ENCODE results near the gene TSPAN18.

Gene TSPAN18

GRCh38 chr11:44973632-44974401, 247.1 kb downstream of the TSPAN18 start:
- no peak for ATAC-seq (replicated peaks)

GRCh38 chr11:44974402-44975000, 247.7 kb downstream of the TSPAN18 start:
- no peak for ATAC-seq (replicated peaks)
- Mint-ChIP-seq H3K27ac (no peak overlapping the region), H3K27me3 (peaks cover 0 to 11% of the 10 kb centered on the region in 2 donors), H3K4me3 (no peak overlapping the region), H3K9me3 (no peaks in the 10 kb centered on the region), H3K36me3 (no peaks in the 10 kb centered on the region), H3K4me1 (peaks cover 2 to 3% of the 10 kb centered on the region in 2 donors)
- DNase-seq: no peak

More at GRCh38 chr11:44973632-44974401, 247.1 kb downstream of the TSPAN18 start:
- H3K36me3 Mint-ChIP-seq: no peaks in the 10 kb centered on the region
- H3K27ac Mint-ChIP-seq: no peak overlapping the region
- peaks cover 0 to 3% of the 10 kb centered on the region in 2 donors for H3K4me1 Mint-ChIP-seq
- no peak for DNase-seq
- no peak overlapping the region for H3K4me3 Mint-ChIP-seq
- peaks cover 0 to 8% of the 10 kb centered on the region in 2 donors for H3K27me3 Mint-ChIP-seq
- no peaks in the 10 kb centered on the region for H3K9me3 Mint-ChIP-seq

GRCh38 chr11:44976576-44976975, 249.8 kb downstream of the TSPAN18 start:
- no peak for DNase-seq
- H3K36me3 Mint-ChIP-seq: no peaks in the 10 kb centered on the region
- ATAC-seq (replicated peaks): no peak
- H3K9me3 Mint-ChIP-seq: no peaks in the 10 kb centered on the region
- no peak overlapping the region for H3K27ac Mint-ChIP-seq
- peaks cover 0 to 15% of the 10 kb centered on the region in 2 donors for H3K27me3 Mint-ChIP-seq
- H3K4me3 Mint-ChIP-seq: no peak overlapping the region
- peaks cover 4 to 13% of the 10 kb centered on the region in 2 donors for H3K4me1 Mint-ChIP-seq

- DNase-seq: no peak
- no peaks in the 10 kb centered on the region for H3K9me3 Mint-ChIP-seq
- no peak overlapping the region for H3K4me3 Mint-ChIP-seq
- no peak overlapping the region for H3K27ac Mint-ChIP-seq
- H3K27me3 Mint-ChIP-seq: peaks cover 0 to 15% of the 10 kb centered on the region in 2 donors
- H3K36me3 Mint-ChIP-seq: no peaks in the 10 kb centered on the region
- ATAC-seq (replicated peaks): peak in 1 of 2 donors; percentile 38
- peaks cover 4 to 13% of the 10 kb centered on the region in 2 donors for H3K4me1 Mint-ChIP-seq
These were observed 250.8 kb downstream of the TSPAN18 start for GRCh38 chr11:44977493-44977984.

- Mint-ChIP-seq H3K27me3 (peaks cover 0 to 15% of the 10 kb centered on the region in 2 donors), H3K36me3 (no peaks in the 10 kb centered on the region), H3K9me3 (no peaks in the 10 kb centered on the region), H3K4me3 (no peak overlapping the region), H3K4me1 (peaks cover 4 to 15% of the 10 kb centered on the region in 2 donors), H3K27ac (no peak overlapping the region)
- DNase-seq: no peak
- no peak for ATAC-seq (replicated peaks)
These were observed 251.7 kb downstream of the TSPAN18 start for GRCh38 chr11:44978274-44978960.

GRCh38 chr11:44978961-44979331, 252.2 kb downstream of the TSPAN18 start:
- ATAC-seq (replicated peaks): no peak
- H3K27ac Mint-ChIP-seq: no peak overlapping the region
- H3K27me3 Mint-ChIP-seq: peaks cover 0 to 15% of the 10 kb centered on the region in 2 donors
- DNase-seq: no peak
- H3K4me1 Mint-ChIP-seq: peaks cover 6 to 20% of the 10 kb centered on the region in 2 donors
- no peaks in the 10 kb centered on the region for H3K9me3 Mint-ChIP-seq
- no peak overlapping the region for H3K4me3 Mint-ChIP-seq
- H3K36me3 Mint-ChIP-seq: no peaks in the 10 kb centered on the region

GRCh38 chr11:44979543-44980399, 253.0 kb downstream of the TSPAN18 start:
- Mint-ChIP-seq H3K4me3 (no peak overlapping the region), H3K4me1 (peaks cover 6 to 20% of the 10 kb centered on the region in 2 donors), H3K27ac (no peak overlapping the region), H3K36me3 (no peaks in the 10 kb centered on the region), H3K27me3 (peaks cover 0 to 15% of the 10 kb centered on the region in 2 donors), H3K9me3 (no peaks in the 10 kb centered on the region)
- DNase-seq: no peak
- no peak for ATAC-seq (replicated peaks)

- ATAC-seq (replicated peaks) (no peak), DNase-seq (no peak)
- Mint-ChIP-seq H3K4me3 (no peak overlapping the region), H3K4me1 (peaks cover 9 to 24% of the 10 kb centered on the region in 2 donors), H3K27me3 (peaks cover 0 to 15% of the 10 kb centered on the region in 2 donors), H3K36me3 (no peaks in the 10 kb centered on the region), H3K9me3 (no peaks in the 10 kb centered on the region), H3K27ac (no peak overlapping the region)
These were observed 254.0 kb downstream of the TSPAN18 start for GRCh38 chr11:44980533-44981427.
